T47D (cell line): Measurements from ENCODE around the gene ZIK1.

Source experiments
- DNase-seq, 2 experiments: peaks; one replicate each; pipeline versions ENCODE4 v3.0.0 to v3.0.0-alpha.2; 2011 to 2012; ENCODE audit warnings: low read depth in 1 of 2, low spot score in 1 of 2
- JUND ChIP-seq: IDR thresholded peaks from 2 replicates; pipeline ENCODE4 v1.6.1; 2012; ENCODE audit warnings: low read depth
- in situ Hi-C: cut with HindIII; loops from 2 replicates; pipeline ENCODE4 v1.10.0; 2016; ENCODE audit warnings: low sequenced_read_pairs, low pct_unique_long_range_greater_than_20kb

The ZIK1 gene

GRCh38 chr19:57583521-57584416 is at the start of gene ZIK1:
Gene ZIK1, plus strand, starts transcription at chr19:57584145. Its CDS starts 212 bp downstream, at chr19:57584357.
- in situ Hi-C loops, result no loop called here
- no peak for TF ChIP-seq JUND
- DNase-seq, result no peak

- no peak for TF ChIP-seq JUND
- in situ Hi-C loops, result no loop called here
- no peak for DNase-seq
These were observed 45.9 kb upstream of the ZIK1 start for GRCh38 chr19:57537953-57538547.

- no peak for TF ChIP-seq JUND
- in situ Hi-C loops, result no loop called here
- no peak for DNase-seq
These were observed 37.4 kb upstream of the ZIK1 start for GRCh38 chr19:57546513-57546912.

- DNase-seq, result no peak
- no peak for TF ChIP-seq JUND
- in situ Hi-C loops, result no loop called here
These were observed 31.5 kb upstream of the ZIK1 start for GRCh38 chr19:57552432-57552831.

- in situ Hi-C loops, result no loop called here
- DNase-seq, result no peak
- TF ChIP-seq JUND, result no peak
These were observed 26.3 kb upstream of the ZIK1 start for GRCh38 chr19:57557659-57558058.

DNA sequence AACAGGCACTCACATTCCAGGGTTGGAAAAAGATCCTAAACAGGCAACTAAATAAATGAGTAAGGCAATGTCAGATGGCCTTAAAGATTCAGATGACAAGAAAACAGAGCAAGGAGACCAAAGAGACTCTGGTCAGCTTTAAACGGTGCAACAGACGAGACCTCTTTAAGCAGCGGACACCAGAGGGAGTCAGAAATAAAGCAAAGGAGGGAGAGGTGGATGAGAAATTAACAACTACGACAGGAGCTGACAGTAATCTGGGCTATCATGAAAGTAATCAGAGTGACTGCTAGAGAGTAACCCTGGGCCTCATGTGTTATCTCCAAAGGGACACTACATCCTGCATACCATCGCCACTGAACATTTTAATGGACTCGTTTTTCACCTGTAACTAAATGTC is 25.4 kb upstream of the ZIK1 start:
- no peak for TF ChIP-seq JUND
- in situ Hi-C loops, result no loop called here
- no peak for DNase-seq

- no peak for TF ChIP-seq JUND
- in situ Hi-C loops, result no loop called here
- DNase-seq, result peak; percentile 23 to 32
These were observed 24.9 kb upstream of the ZIK1 start for GRCh38 chr19:57559008-57559403.

- no peak for TF ChIP-seq JUND
- peak; percentile 82 to 85 for DNase-seq
- in situ Hi-C loops, result no loop called here
These were observed 24.4 kb upstream of the ZIK1 start, which contains the start of gene ZNF550 for GRCh38 chr19:57559404-57560025. Gene ZNF550, minus strand, starts transcription at chr19:57559863. Its CDS starts 181 bp downstream, at chr19:57559682.

GRCh38 chr19:57560049-57560491 is 23.9 kb upstream of the ZIK1 start:
- in situ Hi-C loops, result no loop called here
- no peak for DNase-seq
- no peak for TF ChIP-seq JUND

GRCh38 chr19:57563547-57563946 is 20.4 kb upstream of the ZIK1 start:
- no peak for TF ChIP-seq JUND
- no peak for DNase-seq
- in situ Hi-C loops, result no loop called here

DNA sequence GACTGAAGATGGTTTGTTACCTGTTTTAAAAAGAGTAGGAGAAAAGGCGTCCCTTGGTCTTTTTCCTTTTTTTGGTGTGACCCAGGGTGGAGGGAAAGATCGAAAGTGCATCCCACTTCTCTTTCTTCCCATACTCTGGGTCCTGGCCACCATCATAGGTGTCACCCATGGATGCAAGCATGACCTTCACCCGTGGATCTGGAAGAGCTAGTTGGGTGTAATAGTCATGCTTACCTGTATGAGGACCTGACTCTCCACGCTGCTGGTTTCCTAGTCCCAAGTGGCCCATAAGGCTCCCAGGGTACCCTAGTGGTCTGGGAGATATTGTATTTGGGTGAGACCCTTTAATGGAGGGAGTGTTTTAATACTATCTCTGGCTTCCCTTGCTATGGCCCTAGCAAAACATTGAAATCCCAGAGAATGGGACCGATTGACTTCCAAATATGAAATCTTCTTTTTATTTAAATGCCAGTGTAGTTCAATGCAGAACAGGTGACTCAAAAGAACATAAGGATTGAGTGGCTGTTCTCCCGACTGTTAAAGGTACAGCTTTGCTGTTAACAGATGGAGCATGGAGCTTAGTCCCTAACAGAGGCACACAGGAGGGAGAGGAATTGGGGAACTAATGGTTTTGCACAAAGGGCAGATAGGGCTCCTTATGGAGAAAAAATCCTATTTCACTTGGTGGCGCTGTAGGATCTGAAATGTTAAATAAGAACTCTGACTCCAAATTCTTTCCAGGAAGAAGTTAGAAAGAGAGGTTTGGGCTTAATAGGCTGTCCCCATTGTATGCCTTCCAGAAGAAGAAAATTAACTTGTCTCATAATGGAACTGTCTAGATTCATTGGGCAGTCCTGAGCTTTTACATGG is 17.3 kb upstream of the ZIK1 start:
- in situ Hi-C loops, result no loop called here
- no peak for TF ChIP-seq JUND
- DNase-seq, result peak in 1 of 2 experiments; percentile 33

DNA sequence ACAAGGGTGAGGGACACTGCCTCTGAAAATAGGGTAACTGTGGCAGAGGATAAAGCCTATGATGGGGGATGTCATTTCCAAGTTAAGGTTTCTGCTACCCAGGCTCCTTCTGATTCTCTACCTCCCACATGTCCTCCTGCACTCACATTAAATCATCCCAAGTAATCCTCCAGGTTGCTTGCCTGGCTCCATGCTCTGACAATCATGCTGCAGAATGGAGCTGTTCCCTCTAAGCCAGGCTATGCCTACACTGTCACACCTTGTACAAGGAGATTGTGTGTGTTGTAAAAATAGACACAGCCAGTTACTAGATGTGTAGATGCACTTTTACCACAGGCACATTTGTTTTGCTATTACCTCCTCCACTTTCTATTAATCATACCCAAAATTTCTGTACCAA is 13.2 kb upstream of the ZIK1 start:
- no peak for TF ChIP-seq JUND
- in situ Hi-C loops, result no loop called here
- DNase-seq, result no peak
